ENCODE measurements around the gene IGDCC3. TPM values are rescaled to one million over a fixed set of nuclear protein-coding genes. Genes with fewer than 3 reads are reported as not detected.

IGDCC3 gene
- total RNA-seq, 1 experiment from 2014 or later: 0.32 TPM

DNA sequence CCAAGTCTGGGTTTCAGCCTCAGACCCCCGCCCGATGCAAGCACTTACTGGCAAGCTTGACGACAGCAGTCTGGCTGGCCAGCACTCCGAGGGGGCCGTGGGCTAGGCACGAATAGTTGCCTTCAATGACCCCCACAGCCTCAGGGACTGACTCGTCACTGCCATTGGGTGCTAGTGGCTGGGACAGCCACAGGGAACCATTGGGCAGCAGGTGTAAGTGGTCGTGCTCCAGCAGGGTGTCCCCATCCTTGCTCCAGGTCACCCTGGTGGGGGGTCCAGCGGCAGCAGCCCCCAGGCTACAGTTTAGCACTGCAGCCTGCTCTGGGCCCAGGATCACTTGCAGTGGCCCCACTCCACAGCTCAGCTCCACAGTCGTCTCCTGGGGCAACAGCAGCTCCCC is 33.2 kb upstream of the IGDCC3 start:
- ChIA-PET CTCF (no interaction called here), POLR2A (ENCODE audit: low non-redundant PET) (interaction anchor here (0.6 kb wide), 1 partner anchor 11 kb away, joined by 7 read pairs; no protein-coding TSS in a partner anchor)
- peaks cover 29% of the 10 kb centered on the region for H3K4me1 ChIP-seq (ENCODE audit: insufficient read depth, low read length, poor library complexity, severe bottlenecking)
- H3K4me3 ChIP-seq (ENCODE audit: low read depth, low read length, poor library complexity, severe bottlenecking): no peak overlapping the region
- H3K9me3 ChIP-seq (ENCODE audit: low read depth, low read length, poor library complexity, severe bottlenecking): no peaks in the 10 kb centered on the region
- no peak for DNase-seq (ENCODE audit: low spot score)
- H3K27ac ChIP-seq (ENCODE audit: low read depth, low read length, poor library complexity, severe bottlenecking): no peak overlapping the region
- no peak for TF ChIP-seq EZH2 (IDR thresholded peaks at IDR 0.05; ENCODE audit: borderline replicate concordance, low read depth, low read length, poor library complexity, severe bottlenecking)
- no peak for TF ChIP-seq CTCF (conservative IDR thresholded peaks at IDR 0.05; ENCODE audit: low read depth, low read length)
- H3K27me3 ChIP-seq (replicated peaks; ENCODE audit: insufficient read depth, low read depth, low read length, poor library complexity): no peaks in the 10 kb centered on the region
- H3K36me3 ChIP-seq (ENCODE audit: insufficient read depth, low read length, poor library complexity, severe bottlenecking): no peaks in the 10 kb centered on the region
- no TSS peak for BruUV-seq (replicated peaks)
- intact Hi-C loops (cut with micrococcal nuclease; ENCODE audit: unreplicated experiment): no loop called here

DNA sequence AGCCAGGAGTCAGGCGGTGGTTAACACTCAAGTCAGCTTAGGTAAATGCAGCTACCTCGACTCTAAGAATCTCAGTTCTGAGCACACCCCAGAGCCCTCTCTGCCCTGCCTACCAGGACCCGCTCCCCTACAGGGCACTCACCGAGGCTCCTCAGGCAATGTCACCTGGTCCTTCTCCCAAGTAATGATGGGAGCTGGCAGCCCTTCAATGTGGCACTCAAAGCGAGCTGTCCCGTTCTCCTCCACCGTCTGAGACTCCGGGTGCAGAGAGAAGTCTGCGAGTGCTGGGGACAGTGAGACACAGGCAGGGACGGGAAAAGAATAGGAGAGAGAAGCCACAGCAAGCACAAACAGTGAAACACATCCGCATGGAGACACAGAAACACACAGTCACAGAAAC is 32.2 kb upstream of the IGDCC3 start:
- CTCF ChIA-PET: interaction anchor here (0.6 kb wide), 1 partner anchor 9 kb away, joined by 3 read pairs; no protein-coding TSS in a partner anchor
- intact Hi-C loops (cut with micrococcal nuclease; ENCODE audit: unreplicated experiment): no loop called here
- Histone ChIP-seq H3K4me3 (ENCODE audit: low read depth, low read length, poor library complexity, severe bottlenecking) (no peak overlapping the region), H3K27ac (ENCODE audit: low read depth, low read length, poor library complexity, severe bottlenecking) (no peak overlapping the region), H3K9me3 (ENCODE audit: low read depth, low read length, poor library complexity, severe bottlenecking) (no peaks in the 10 kb centered on the region), H3K27me3 (replicated peaks; ENCODE audit: insufficient read depth, low read depth, low read length, poor library complexity) (no peaks in the 10 kb centered on the region), H3K36me3 (ENCODE audit: insufficient read depth, low read length, poor library complexity, severe bottlenecking) (no peaks in the 10 kb centered on the region), H3K4me1 (ENCODE audit: insufficient read depth, low read length, poor library complexity, severe bottlenecking) (peaks cover 20% of the 10 kb centered on the region)
- TF ChIP-seq CTCF (conservative IDR thresholded peaks at IDR 0.05; ENCODE audit: low read depth, low read length) (no peak), EZH2 (IDR thresholded peaks at IDR 0.05; ENCODE audit: borderline replicate concordance, low read depth, low read length, poor library complexity, severe bottlenecking) (no peak)
- POLR2A ChIA-PET (ENCODE audit: low non-redundant PET): no interaction called here
- BruUV-seq (replicated peaks): no TSS peak
- DNase-seq (ENCODE audit: low spot score): no peak

DNA sequence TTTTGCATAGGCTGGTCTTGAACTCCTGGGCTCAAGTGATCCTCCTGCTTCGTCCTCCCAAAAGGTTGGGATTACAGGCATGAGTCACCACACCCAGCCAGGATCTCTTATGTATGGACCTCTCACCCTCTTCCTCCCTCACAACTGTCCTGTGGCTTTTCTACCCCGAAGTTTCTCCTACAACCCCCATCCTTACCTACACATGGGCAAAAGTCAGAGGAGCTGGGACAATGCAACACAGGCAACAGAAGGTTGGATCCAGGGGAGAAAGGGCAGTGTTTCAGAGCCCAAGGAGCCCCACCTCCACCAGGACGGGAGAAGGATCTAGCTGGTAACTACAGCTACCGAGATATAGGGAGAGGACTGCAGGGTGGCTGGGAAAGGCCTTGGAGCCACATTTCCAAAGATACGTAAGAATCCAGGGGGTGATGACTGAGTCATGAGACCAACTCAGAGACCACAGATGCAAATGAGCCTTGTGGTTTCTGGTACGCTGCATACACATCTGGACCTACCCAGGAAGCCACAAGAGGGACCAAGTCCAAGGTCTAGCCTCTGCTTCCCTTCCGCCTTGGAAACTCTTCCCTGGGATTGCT is 31.3 kb upstream of the IGDCC3 start:
- POLR2A ChIA-PET (ENCODE audit: low non-redundant PET): interaction anchor here (0.6 kb wide), 1 partner anchor 35 kb away, joined by 3 read pairs; no protein-coding TSS in a partner anchor
- H3K4me1 ChIP-seq (ENCODE audit: insufficient read depth, low read length, poor library complexity, severe bottlenecking): peaks cover 15% of the 10 kb centered on the region
- no peak overlapping the region for H3K27ac ChIP-seq (ENCODE audit: low read depth, low read length, poor library complexity, severe bottlenecking)

More for the DNA sequence above, 31.3 kb upstream of the IGDCC3 start:
- TF ChIP-seq CTCF (conservative IDR thresholded peaks at IDR 0.05; ENCODE audit: low read depth, low read length) (no peak), EZH2 (IDR thresholded peaks at IDR 0.05; ENCODE audit: borderline replicate concordance, low read depth, low read length, poor library complexity, severe bottlenecking) (no peak)
- intact Hi-C loops (cut with micrococcal nuclease; ENCODE audit: unreplicated experiment): no loop called here
- no TSS peak for BruUV-seq (replicated peaks)
- CTCF ChIA-PET: no interaction called here
- no peaks in the 10 kb centered on the region for H3K9me3 ChIP-seq (ENCODE audit: low read depth, low read length, poor library complexity, severe bottlenecking)
- H3K27me3 ChIP-seq (replicated peaks; ENCODE audit: insufficient read depth, low read depth, low read length, poor library complexity): no peaks in the 10 kb centered on the region
- no peaks in the 10 kb centered on the region for H3K36me3 ChIP-seq (ENCODE audit: insufficient read depth, low read length, poor library complexity, severe bottlenecking)
- no peak for DNase-seq (ENCODE audit: low spot score)
- no peak overlapping the region for H3K4me3 ChIP-seq (ENCODE audit: low read depth, low read length, poor library complexity, severe bottlenecking)

All from A673 (cell line).